ENCODE results near the gene EGFLAM.

EGFLAM gene

GRCh38 chr5:38450627-38451026, 192.3 kb downstream of the EGFLAM start:
- H3K36me3 ChIP-seq (ENCODE audit: insufficient read depth, low read length), result no peaks in the 10 kb centered on the region
- peaks cover 9% of the 10 kb centered on the region; the same call in 1 of the 2 replicates for H3K27me3 ChIP-seq (ENCODE audit: insufficient read depth, low read length)
- H3K4me3 ChIP-seq (ENCODE audit: low read depth, low read length, poor library complexity, severe bottlenecking), result no peak overlapping the region
- H3K9me3 ChIP-seq (ENCODE audit: low read length), result no peaks in the 10 kb centered on the region
- no peaks in the 10 kb centered on the region for H3K9me2 ChIP-seq (ENCODE audit: low read depth, low read length)
- H4K20me1 ChIP-seq (ENCODE audit: insufficient read depth, low read length), result no peaks in the 10 kb centered on the region; the same call in 1 of the 2 replicates
- no peak overlapping the region for H3K4me2 ChIP-seq (ENCODE audit: low read length)
- H3K79me2 ChIP-seq (ENCODE audit: insufficient read depth, low read length), result no peaks in the 10 kb centered on the region
- no peak overlapping the region for H2AFZ ChIP-seq (ENCODE audit: low read length)
- no peak overlapping the region for H3K9ac ChIP-seq (ENCODE audit: low read length)
- H3K4me1 ChIP-seq (ENCODE audit: insufficient read depth, low read length, severe bottlenecking), result no peaks in the 10 kb centered on the region
- H3F3A ChIP-seq (ENCODE audit: insufficient read depth, low read length), result no peaks in the 10 kb centered on the region
- no peak overlapping the region for H3K27ac ChIP-seq (ENCODE audit: low read depth, low read length, poor library complexity, severe bottlenecking)
- TF ChIP-seq CTCF (IDR thresholded peaks at IDR 0.05; ENCODE audit: low read length) (no peak), EZH2 (IDR thresholded peaks at IDR 0.05; ENCODE audit: borderline replicate concordance, low read length) (no peak)

DNA sequence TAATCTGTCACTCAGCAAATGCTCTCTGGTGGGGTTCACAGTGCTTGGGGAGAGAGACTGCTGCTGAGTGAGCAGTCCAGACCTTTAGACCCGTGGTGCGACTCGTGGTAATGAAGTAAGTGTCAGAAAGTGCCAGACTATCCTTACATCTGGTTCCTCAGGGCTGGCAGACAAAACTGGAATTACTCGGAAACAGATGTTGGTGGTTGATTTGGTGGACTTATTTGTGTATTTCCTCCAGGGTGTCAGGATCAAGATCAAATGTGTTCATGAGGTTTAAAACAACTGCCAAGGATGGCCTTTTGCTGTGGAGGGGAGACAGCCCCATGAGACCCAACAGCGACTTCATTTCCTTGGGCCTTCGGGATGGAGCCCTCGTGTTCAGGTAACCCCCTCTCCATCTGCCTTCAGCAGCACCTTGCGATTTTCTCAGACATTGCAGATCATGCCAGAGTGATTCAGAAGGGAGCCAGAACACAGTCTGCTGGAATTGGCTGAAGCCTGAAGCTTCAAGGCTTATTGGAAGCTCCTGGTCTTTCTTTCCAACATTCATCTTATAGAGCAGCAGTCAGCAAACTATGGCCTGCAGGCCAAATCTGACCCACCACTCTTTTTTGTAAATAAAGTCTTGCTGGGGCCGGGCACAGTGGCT, 192.8 kb downstream of the EGFLAM start:
- no peaks in the 10 kb centered on the region for H3K36me3 ChIP-seq (ENCODE audit: insufficient read depth, low read length)
- no peak overlapping the region for H3K9ac ChIP-seq (ENCODE audit: low read length)
- H3K9me2 ChIP-seq (ENCODE audit: low read depth, low read length), result no peaks in the 10 kb centered on the region
- no peaks in the 10 kb centered on the region for H3K79me2 ChIP-seq (ENCODE audit: insufficient read depth, low read length)
- no peaks in the 10 kb centered on the region for H3K9me3 ChIP-seq (ENCODE audit: low read length)
- H3K4me3 ChIP-seq (ENCODE audit: low read depth, low read length, poor library complexity, severe bottlenecking), result no peak overlapping the region
- no peak overlapping the region for H3K4me2 ChIP-seq (ENCODE audit: low read length)
- no peak overlapping the region for H2AFZ ChIP-seq (ENCODE audit: low read length)
- H3F3A ChIP-seq (ENCODE audit: insufficient read depth, low read length), result no peaks in the 10 kb centered on the region
- no peaks in the 10 kb centered on the region for H3K4me1 ChIP-seq (ENCODE audit: insufficient read depth, low read length, severe bottlenecking)
- H3K27me3 ChIP-seq (ENCODE audit: insufficient read depth, low read length), result peaks cover 9% of the 10 kb centered on the region; the same call in 1 of the 2 replicates
- H4K20me1 ChIP-seq (ENCODE audit: insufficient read depth, low read length), result no peaks in the 10 kb centered on the region; the same call in 1 of the 2 replicates
- TF ChIP-seq CTCF (IDR thresholded peaks at IDR 0.05; ENCODE audit: low read length), result no peak
- TF ChIP-seq EZH2 (IDR thresholded peaks at IDR 0.05; ENCODE audit: borderline replicate concordance, low read length), result no peak
- H3K27ac ChIP-seq (ENCODE audit: low read depth, low read length, poor library complexity, severe bottlenecking), result no peak overlapping the region

GRCh38 chr5:38452201-38452600, 193.8 kb downstream of the EGFLAM start:
- no peaks in the 10 kb centered on the region for H3K9me2 ChIP-seq (ENCODE audit: low read depth, low read length)
- no peak overlapping the region for H3K27ac ChIP-seq (ENCODE audit: low read depth, low read length, poor library complexity, severe bottlenecking)
- H2AFZ ChIP-seq (ENCODE audit: low read length), result no peak overlapping the region
- no peak for TF ChIP-seq EZH2 (IDR thresholded peaks at IDR 0.05; ENCODE audit: borderline replicate concordance, low read length)
- TF ChIP-seq CTCF (IDR thresholded peaks at IDR 0.05; ENCODE audit: low read length), result no peak
- H4K20me1 ChIP-seq (ENCODE audit: insufficient read depth, low read length), result no peaks in the 10 kb centered on the region
- H3K79me2 ChIP-seq (ENCODE audit: insufficient read depth, low read length), result no peaks in the 10 kb centered on the region
- no peak overlapping the region for H3K9ac ChIP-seq (ENCODE audit: low read length)
- no peaks in the 10 kb centered on the region for H3K9me3 ChIP-seq (ENCODE audit: low read length)
- H3K4me1 ChIP-seq (ENCODE audit: insufficient read depth, low read length, severe bottlenecking), result no peaks in the 10 kb centered on the region
- H3F3A ChIP-seq (ENCODE audit: insufficient read depth, low read length), result no peaks in the 10 kb centered on the region
- H3K4me3 ChIP-seq (ENCODE audit: low read depth, low read length, poor library complexity, severe bottlenecking), result no peak overlapping the region
- H3K27me3 ChIP-seq (ENCODE audit: insufficient read depth, low read length), result peaks cover 7% of the 10 kb centered on the region; the same call in 1 of the 2 replicates
- no peak overlapping the region for H3K4me2 ChIP-seq (ENCODE audit: low read length)
- H3K36me3 ChIP-seq (ENCODE audit: insufficient read depth, low read length), result no peaks in the 10 kb centered on the region

Data from OCI-LY1 (cell line).